Measurements from ENCODE around the gene L1TD1. TPM values are rescaled to one million over a fixed set of nuclear protein-coding genes. Genes with fewer than 3 reads are reported as not detected.

The L1TD1 gene
- total and polyA plus RNA-seq, 4 donors = 0.28 to 2.0 (median 0.61) TPM

DNA sequence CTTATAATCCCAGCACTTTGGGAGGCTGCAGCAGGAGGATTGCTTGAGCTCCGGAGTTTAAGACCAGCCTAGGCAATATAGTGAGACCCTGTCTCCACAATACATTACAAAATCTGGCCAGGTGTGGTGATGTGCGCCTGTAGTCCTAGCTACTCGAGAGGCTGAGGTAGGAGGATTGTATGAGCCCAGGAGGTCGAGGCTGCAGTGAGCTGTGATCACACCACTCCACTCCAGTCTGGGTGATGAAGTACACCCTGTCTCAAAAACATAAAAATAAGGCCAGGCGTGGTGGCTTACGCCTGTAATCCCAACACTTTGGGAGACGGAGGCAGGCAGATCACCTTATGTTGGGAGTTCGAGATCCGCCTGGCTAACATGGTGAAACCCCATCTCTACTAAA lies 27.7 kb downstream of the L1TD1 start:
- Histone ChIP-seq H3K4me3 (no peak overlapping the region), H3K27me3 (ENCODE audit: control insufficient read depth in 3 of 3, insufficient read depth in 3 of 3, low read length in 2 of 3) (no peaks in the 10 kb centered on the region), H3K9ac (ENCODE audit: insufficient read depth in 1 of 2, low read length in 2 of 2) (no peak overlapping the region), H3K36me3 (ENCODE audit: control insufficient read depth in 4 of 4, insufficient read depth in 4 of 4, low read length in 4 of 4) (no peaks in the 10 kb centered on the region), H3K4me1 (ENCODE audit: control insufficient read depth in 5 of 5, insufficient read depth in 5 of 5, low read length in 5 of 5) (no peaks in the 10 kb centered on the region), H3K27ac (ENCODE audit: low read depth in 1 of 2, low read length in 1 of 2) (no peak overlapping the region), H3K9me3 (ENCODE audit: control insufficient read depth in 4 of 4, insufficient read depth in 3 of 4, low read length in 3 of 4) (no peaks in the 10 kb centered on the region)
- WGBS, 2 donors = 75 to 87% methylated on average over 9 of the region's 9 CpGs
- TF ChIP-seq, protein P1, sequence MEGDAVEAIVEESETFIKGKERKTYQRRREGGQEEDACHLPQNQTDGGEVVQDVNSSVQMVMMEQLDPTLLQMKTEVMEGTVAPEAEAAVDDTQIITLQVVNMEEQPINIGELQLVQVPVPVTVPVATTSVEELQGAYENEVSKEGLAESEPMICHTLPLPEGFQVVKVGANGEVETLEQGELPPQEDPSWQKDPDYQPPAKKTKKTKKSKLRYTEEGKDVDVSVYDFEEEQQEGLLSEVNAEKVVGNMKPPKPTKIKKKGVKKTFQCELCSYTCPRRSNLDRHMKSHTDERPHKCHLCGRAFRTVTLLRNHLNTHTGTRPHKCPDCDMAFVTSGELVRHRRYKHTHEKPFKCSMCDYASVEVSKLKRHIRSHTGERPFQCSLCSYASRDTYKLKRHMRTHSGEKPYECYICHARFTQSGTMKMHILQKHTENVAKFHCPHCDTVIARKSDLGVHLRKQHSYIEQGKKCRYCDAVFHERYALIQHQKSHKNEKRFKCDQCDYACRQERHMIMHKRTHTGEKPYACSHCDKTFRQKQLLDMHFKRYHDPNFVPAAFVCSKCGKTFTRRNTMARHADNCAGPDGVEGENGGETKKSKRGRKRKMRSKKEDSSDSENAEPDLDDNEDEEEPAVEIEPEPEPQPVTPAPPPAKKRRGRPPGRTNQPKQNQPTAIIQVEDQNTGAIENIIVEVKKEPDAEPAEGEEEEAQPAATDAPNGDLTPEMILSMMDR (IDR thresholded peaks at IDR 0.05; ENCODE audit: control extremely low read depth, extremely low read depth) = no peak
- no peak for ATAC-seq (ENCODE audit: insufficient read depth, low FRiP score)
- DNase-seq = no peak

DNA sequence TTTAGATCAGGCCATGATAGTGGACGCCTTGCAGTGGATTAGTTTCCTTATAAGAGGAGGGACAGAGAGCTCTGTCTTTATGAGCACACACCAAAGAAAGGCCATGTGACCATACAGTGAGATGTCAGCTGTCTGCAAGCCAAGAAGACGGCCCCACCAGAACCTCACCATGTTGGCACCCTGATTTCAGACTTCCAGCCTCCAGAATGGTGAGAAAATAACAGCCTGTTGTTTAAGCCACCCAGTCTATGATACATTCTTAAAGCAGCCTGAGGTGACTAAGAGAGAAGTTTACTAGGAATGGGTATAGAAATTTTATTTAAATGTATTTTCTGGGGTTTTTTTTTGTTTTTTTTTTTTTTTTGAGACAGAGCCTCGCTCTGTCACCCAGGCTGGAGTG lies 29.5 kb downstream of the L1TD1 start:
- Histone ChIP-seq H3K27me3 (ENCODE audit: control insufficient read depth in 3 of 3, insufficient read depth in 3 of 3, low read length in 2 of 3) (no peaks in the 10 kb centered on the region), H3K9ac (ENCODE audit: insufficient read depth in 1 of 2, low read length in 2 of 2) (no peak overlapping the region), H3K9me3 (ENCODE audit: control insufficient read depth in 4 of 4, insufficient read depth in 3 of 4, low read length in 3 of 4) (no peaks in the 10 kb centered on the region), H3K36me3 (ENCODE audit: control insufficient read depth in 4 of 4, insufficient read depth in 4 of 4, low read length in 4 of 4) (no peaks in the 10 kb centered on the region), H3K27ac (ENCODE audit: low read depth in 1 of 2, low read length in 1 of 2) (no peak overlapping the region), H3K4me3 (no peak overlapping the region), H3K4me1 (ENCODE audit: control insufficient read depth in 5 of 5, insufficient read depth in 5 of 5, low read length in 5 of 5) (peaks cover 0 to 10% (median 0%) of the 10 kb centered on the region in 5 donors)
- TF ChIP-seq, protein P1 (IDR thresholded peaks at IDR 0.05; ENCODE audit: control extremely low read depth, extremely low read depth) = no peak
- ATAC-seq (ENCODE audit: insufficient read depth, low FRiP score) (no peak), DNase-seq (no peak)
- 44 to 50% methylated on average over 2 of the region's 3 CpGs for WGBS, 2 donors

DNA sequence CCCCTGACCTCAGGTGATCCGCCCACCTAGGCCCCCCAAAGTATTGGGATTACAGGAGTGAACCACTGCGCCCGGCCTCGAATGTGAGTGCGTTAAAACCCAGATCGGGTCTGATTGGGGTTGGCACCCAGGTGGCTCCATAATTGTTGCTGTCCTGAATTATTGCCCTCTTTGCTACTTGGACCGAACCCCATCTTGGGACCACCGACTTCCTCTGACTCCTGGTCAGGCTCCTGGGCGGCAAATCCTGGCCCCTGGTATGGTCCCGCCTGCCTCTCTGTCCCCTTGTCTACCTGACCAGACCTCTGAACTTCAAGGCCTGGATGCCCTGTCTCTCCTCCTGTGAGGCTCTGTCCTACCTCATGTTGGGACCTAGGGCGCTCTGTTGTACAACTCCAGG lies 32.8 kb downstream of the L1TD1 start:
- Histone ChIP-seq H3K27me3 (ENCODE audit: control insufficient read depth in 3 of 3, insufficient read depth in 3 of 3, low read length in 2 of 3) (no peaks in the 10 kb centered on the region), H3K4me1 (ENCODE audit: control insufficient read depth in 5 of 5, insufficient read depth in 5 of 5, low read length in 5 of 5) (peaks cover 0 to 11% (median 0%) of the 10 kb centered on the region in 5 donors), H3K9me3 (ENCODE audit: control insufficient read depth in 4 of 4, insufficient read depth in 3 of 4, low read length in 3 of 4) (no peaks in the 10 kb centered on the region), H3K9ac (ENCODE audit: insufficient read depth in 1 of 2, low read length in 2 of 2) (no peak overlapping the region), H3K4me3 (no peak overlapping the region), H3K27ac (ENCODE audit: low read depth in 1 of 2, low read length in 1 of 2) (no peak overlapping the region), H3K36me3 (ENCODE audit: control insufficient read depth in 4 of 4, insufficient read depth in 4 of 4, low read length in 4 of 4) (no peaks in the 10 kb centered on the region)
- TF ChIP-seq, protein P1 (IDR thresholded peaks at IDR 0.05; ENCODE audit: control extremely low read depth, extremely low read depth) = no peak
- DNase-seq (no peak), ATAC-seq (ENCODE audit: insufficient read depth, low FRiP score) (no peak)
- WGBS, 2 donors = 86 to 89% methylated on average over 11 of the region's 11 CpGs

Measured in lung (tissue), 12 donors.